ENCODE results near the gene MFNG.

DNA sequence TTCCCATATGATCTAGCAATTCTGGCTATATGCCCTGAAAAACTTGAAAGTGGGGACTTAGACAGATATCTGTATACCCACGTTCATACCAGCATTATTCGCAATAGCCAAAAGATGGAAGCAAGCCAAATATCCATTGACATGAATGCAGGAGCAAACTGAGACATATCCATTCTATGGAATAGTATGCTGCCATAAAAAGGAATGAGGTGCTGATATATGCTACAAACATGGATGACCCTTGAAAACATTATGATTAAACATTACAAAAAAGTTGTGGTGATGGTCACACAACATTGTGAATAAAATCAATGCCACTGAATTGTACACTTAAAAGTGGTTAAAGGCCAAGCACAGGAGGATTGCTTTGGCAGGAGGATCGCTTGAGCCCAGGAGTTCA is 25.5 kb downstream of the MFNG start:
- no peak for TF ChIP-seq POLR2AphosphoS5 (IDR thresholded peaks at IDR 0.05)
- TF ChIP-seq, protein P1, sequence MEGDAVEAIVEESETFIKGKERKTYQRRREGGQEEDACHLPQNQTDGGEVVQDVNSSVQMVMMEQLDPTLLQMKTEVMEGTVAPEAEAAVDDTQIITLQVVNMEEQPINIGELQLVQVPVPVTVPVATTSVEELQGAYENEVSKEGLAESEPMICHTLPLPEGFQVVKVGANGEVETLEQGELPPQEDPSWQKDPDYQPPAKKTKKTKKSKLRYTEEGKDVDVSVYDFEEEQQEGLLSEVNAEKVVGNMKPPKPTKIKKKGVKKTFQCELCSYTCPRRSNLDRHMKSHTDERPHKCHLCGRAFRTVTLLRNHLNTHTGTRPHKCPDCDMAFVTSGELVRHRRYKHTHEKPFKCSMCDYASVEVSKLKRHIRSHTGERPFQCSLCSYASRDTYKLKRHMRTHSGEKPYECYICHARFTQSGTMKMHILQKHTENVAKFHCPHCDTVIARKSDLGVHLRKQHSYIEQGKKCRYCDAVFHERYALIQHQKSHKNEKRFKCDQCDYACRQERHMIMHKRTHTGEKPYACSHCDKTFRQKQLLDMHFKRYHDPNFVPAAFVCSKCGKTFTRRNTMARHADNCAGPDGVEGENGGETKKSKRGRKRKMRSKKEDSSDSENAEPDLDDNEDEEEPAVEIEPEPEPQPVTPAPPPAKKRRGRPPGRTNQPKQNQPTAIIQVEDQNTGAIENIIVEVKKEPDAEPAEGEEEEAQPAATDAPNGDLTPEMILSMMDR (IDR thresholded peaks at IDR 0.05) = no peak
- TF ChIP-seq POLR2A (IDR thresholded peaks at IDR 0.05) = no peak

Measured in prostate gland (tissue), 2 donors.